Activated effector memory CD4-positive, alpha-beta T cell treated with anti-CD3 and anti-CD28 coated beads, Interleukin-2, amount 50 U/mL, for 16 hours (primary cell): Measurements from ENCODE around the gene ZFP92.

Source experiments
- DNase-seq: peaks from one replicate; pipeline ENCODE4 v3.0.0-alpha.2; 2020

Gene ZFP92

GRCh38 chrX:153457827-153458466 lies 46.7 kb downstream of the ZFP92 start:
- no peak for DNase-seq

GRCh38 chrX:153458476-153458875 lies 47.2 kb downstream of the ZFP92 start:
- no peak for DNase-seq

GRCh38 chrX:153459986-153460385 lies 48.7 kb downstream of the ZFP92 start:
- DNase-seq: no peak

- peak; percentile 81 for DNase-seq
These were observed 49.6 kb downstream of the ZFP92 start for GRCh38 chrX:153460826-153461225.
